Activated CD8-positive, alpha-beta memory T cell treated with anti-CD3 and anti-CD28 coated beads for 4 hours (primary cell): ENCODE results near the gene CHAF1A.

Experiments used
- DNase-seq, 2 donors: peaks; one replicate each; pipeline ENCODE4 v3.0.0-alpha.2; 2020; ENCODE audit warnings: low read depth in 2 of 2

The CHAF1A gene

DNA sequence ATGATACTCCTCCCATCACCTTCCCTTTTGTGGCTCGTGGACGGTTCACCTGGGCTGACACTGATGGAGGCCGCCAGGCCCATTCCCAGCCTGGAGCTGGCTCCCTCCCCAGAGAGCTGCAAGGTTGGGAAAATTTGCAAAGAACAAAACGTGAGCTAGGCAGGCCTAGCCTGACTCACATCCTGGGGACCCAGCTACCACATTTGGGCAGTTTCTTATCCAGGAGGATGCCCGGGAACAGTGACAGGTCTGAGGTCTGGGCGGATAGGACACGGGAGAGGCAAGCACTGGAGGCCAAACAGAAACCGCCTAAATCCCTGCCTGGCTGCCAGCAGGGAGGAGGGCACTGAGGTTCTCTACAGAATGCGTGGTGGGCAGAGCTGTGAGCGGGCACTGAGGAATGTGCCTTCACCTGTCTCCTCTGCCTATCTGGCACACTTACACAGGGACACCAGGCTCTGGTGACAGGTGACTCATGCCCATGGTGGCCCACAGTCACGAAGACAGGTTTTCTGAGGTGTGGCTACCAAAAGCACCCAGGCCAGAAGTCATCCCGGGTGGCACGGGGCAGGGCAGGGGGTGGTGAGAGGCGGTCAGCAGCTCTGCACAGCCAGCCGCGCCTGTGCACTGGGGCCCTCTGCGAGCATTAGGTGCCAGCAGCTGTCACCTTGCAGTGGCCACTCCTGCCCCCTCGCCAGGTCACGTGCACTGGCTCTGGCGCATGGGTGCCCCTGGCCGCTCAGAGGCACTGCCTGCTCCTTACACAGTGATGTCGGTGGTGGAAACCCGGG lies 25.3 kb upstream of the CHAF1A start:
- no peak for DNase-seq

DNA sequence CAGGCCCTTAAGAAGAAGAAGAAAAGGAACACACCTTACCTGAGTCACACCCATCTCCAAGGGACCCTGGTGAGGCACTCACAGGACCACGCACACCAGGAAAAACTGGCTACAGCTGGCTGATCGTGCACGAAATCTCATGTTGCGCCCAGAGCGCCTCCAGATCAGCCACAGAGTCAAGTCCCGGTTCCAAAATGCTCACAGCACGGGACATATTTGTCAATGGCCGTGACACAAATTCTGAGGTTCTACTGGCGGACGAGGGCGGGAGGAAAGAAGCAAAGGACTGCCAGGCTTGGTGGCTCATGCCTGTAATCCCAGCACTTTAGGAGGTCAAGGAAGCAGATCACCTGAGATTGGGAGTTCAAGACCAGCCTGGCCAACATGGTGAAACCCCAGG lies 23.6 kb upstream of the CHAF1A start:
- no peak for DNase-seq

DNA sequence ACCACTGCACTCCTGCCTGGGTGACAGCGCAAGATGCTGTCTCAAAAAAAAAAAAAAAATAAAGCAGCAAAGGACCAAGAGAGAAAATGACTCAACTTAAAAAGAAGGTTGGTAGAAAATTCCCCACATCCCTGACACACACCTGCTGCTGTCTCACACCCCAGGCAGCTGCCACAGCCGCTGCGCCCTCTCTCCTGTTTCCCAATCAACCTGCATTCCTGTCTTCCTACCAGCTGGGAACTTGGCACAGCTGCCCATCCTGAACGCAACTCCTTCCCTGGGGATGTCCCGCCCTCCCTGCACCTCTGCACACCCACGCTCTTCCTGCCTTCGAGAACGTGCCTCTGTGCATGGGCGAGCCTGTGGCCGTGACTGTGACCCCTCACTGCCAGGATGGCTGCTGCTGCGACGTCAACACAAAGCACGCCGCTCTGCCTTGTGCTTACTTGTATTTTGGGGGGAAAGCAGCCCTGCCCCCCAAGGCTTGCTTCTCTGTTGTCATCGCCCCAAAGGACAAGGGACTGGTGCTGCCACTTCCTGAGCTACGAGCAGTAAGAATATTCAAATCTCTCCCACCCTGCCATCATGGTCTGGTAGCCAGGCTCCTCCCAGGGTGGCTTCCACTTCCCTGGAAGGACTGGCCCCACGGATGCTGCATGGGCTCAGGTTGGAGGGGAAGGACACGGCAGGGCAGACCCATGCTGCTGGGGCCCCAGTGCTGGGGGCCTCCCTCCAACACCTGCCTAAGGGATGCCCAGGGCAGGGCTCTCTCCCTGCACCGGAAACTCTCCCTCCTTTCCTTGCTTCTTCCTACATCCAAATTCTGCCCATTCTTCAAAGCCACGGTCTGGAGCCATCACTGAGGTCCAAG lies 22.8 kb upstream of the CHAF1A start:
- DNase-seq = no peak

DNA sequence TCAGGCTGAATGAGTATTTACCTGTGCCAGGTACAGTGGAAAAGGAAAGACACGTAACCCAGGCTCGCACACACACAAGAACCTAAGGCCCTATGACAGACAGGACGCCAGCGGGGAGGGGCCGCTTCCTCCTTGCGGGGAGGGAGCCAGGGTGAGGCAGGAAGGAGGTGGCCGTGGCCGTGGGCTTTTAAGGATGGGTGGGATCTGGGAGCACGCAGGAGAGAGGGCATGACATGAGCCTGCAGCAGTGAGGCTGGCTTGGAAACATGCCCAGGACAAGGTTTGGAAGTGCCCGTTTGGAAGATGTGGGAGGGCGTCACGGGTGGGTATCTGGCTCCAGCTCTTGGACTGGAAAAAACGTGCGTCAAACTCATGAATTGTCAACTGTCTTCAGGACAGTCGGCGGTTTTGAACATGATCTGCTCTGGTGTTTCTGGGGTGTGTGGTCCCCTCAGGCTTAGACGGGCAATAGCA lies 22.1 kb upstream of the CHAF1A start:
- peak in 1 of 2 donors; percentile 30 for DNase-seq

DNA sequence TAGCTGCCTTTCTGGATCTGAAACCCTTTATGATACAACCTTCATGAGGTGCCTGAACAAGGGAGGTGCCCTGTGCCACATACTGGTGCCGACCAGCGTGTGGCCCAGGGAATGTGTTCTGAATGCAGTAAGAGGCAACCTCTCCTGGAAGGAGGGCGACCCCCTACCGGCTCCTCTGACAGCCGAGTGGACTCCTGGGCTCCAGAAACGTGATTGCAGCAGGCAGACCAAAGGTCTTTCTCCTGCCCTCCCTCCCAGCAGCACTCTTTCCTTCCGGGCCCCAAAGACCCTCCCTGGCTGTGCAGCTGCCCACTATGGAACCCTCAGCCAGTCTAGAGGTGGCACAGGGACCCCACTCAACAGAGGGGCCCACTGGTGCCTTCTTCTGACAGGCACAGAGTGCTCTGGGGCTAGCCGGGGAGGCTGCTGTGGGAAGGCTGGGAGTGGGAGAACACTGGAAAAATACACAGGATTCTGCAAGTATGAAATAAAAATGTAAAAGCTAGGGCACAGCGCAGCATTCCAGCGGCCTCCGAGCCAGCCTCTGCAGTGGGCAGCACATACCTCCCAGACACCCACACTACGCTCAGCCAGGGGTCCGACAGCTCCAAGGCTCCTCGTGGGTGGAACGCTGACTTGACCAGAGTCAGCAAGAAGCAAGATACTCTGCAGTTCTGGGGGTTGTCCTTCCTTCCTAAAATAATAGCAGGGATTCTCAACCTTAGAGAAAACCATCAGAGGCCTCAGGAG lies 17.0 kb upstream of the CHAF1A start:
- DNase-seq = no peak

DNA sequence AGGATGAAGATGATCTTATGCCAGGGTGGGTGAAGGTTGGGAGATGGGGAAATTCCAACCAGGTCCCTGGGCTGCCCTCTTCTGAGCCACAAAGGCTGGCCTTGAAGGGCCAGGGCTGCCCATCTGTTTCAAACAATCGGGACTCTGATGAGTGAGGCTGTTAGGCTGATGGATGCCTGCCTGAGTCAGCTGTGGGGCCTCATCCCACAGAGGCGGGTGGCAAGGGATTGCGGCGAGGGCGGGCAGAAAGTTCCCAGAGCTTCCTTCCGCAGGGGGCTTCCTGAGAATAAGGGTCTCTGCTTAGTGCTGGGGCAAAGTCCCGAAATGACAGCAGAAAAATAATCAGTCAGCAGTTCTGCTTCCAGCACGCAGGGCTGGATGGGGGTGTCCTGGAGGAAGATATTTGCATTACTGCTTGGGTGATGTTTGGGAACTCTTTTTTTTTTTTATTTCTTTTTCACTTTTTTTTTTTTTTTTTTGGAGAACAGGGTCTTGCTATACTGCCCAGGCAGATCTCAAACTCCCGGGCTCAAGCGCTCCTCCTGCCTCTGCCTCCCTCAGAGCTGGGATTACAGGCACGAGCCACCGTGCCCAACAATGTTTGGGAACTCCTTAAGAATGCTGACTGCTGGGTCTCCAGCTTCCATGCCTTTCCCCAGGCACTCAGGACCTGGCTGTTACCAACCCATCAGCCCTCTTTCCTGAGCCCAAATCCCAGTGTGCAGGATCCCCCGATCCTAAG lies 16.2 kb upstream of the CHAF1A start:
- no peak for DNase-seq

DNA sequence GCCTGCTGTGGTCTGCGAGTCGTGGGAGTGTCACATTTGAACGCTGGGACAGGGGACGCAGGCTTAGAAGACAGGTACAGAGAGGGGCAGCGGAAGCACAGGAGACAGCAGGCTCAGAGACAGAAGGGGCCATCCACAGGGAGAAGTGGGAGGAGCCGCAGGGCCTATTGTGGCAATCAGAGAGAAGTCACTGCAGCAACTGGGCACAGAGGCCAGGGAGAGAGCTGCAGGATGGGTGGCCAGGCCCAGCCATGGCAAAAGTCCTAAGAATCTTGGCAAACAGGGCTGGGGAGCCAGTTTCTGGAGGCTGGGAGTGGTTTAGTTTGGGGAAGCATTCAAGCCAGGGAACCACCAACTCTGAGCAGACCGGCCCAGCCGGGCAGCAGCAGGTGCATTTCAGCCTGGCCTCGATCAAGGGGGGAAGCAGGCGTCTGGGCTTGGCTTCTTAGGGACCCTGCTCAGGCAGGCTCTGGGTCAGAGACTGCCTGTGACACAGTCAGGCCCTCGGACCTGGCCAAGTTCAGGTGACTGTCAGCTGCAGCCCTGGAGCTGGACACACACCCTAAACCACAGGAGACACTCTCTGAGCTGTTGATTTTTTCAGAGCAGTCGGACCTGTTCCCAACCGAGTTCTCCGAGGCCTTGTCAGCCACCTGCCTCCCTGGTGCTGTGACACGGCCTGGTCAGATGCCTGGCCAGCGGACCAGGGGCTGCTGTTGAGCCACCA lies 13.9 kb upstream of the CHAF1A start:
- DNase-seq = no peak

DNA sequence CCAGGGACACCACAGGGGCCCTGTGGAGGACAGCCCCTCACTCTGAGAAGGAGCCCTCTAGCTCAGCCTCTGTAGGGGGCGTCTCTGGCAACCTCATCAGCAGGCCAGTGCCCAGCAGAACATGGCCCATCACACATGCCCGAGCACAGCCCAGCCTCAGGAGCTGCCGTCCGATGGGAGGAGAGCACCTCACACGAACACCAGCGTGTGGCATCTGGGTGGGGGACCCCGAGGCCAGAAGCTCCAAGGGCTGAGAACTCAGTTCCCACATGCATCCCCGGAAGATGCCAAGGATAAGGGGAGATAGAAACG lies 13.4 kb upstream of the CHAF1A start:
- DNase-seq = no peak

DNA sequence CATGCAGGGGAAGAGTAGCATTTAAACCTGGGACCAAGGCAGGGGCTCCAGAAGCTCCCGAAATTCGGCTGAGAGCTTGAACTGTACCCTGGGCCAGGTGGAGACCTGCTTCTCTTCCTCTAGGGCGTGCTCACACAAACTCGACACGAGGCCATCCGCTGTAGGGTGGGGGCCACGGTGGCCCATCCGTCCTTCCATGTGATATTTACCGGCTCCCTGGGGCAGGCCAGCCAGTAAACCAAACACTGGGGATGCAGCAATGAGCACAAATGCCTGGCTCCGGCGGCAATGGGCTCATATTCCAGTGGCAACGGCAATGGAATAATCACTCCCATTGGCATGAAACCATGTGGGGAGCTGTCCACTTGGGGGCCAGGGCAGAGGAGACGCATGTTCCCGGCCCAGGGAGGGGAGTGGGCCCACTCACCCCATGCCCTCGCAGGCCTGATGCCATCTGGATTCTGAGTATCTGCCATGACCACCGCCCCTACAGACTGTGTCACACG lies 12.9 kb upstream of the CHAF1A start:
- DNase-seq = no peak

DNA sequence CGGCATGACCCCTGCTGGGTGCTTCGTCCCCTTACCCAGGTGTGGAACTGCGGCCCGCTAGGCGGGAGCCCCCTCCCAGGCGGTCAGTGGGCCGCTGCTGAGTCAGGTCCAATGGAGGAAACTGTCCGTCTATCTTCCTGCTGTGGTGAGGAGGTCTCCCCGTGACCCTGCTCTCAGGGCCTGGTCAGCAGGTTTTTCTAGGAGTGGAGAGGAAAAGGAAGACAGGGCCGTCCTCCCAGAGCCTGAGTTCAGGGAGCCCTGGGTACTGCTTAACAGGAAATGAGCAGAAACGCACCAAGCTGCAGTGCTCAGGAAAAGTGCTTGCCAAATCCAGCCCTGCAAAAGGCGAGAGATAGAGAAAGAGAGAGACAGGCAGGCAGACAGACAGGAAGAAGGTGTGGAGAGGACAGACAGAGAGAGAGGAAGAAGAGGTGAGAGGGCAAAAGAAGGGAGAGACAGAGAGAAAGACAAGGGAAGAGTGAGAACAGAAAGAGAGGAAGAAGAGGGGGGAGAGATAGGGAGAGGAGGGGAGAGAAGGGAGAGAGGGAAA lies 12.3 kb upstream of the CHAF1A start:
- DNase-seq = no peak

DNA sequence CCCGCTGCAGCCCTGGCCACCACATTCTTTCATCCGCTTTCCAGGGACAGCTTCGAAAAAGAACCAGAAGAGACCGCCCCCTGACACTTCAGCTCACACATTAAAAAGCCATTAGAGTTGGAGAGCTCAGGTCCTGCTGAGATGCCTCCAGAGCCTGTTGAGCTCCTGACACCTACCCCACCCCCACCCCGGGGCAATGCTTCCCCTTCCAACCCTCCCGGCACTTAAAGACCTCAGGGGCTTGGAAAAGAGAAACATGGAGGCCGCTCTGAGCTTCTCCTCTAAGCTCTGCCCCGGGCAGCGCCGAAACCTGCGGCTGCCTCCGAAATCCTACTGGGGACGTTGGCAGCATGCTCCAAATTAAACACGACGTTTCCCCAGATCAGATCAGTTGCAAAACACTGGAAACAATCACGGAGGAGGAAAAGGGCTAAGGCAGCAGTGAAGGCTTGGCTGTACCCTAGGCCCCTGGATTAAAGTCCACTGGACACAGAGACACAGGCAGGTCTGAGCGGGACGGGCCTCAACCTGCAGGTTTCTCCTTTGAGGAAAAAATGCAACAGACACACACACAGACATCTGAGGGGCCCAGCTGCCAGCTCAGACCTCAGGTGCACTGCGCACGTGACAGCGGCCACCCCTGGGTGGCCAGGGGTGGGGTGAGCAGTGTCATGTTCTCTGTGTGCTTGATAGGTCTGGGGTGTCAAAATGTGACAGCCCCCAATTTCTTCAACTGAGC lies 11.7 kb upstream of the CHAF1A start:
- DNase-seq = no peak

DNA sequence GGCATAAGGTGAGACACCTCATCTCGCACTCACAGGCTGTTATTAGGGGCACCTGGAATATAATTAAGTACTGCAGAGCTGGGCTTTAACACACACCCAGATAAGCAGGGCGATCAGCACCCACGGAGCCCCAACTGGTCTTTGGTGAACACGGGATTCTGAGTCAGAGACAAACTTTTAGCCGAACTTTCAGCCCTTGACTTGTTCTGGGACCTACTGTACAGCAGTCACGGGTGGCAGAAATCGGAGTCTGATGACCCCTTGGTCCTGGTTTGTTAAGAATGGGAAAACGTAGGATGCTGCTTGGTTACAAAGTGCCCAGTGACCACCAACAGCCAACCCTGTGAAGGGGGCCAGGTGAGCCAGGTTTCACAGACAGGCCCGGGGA lies 11.1 kb upstream of the CHAF1A start:
- DNase-seq = no peak

DNA sequence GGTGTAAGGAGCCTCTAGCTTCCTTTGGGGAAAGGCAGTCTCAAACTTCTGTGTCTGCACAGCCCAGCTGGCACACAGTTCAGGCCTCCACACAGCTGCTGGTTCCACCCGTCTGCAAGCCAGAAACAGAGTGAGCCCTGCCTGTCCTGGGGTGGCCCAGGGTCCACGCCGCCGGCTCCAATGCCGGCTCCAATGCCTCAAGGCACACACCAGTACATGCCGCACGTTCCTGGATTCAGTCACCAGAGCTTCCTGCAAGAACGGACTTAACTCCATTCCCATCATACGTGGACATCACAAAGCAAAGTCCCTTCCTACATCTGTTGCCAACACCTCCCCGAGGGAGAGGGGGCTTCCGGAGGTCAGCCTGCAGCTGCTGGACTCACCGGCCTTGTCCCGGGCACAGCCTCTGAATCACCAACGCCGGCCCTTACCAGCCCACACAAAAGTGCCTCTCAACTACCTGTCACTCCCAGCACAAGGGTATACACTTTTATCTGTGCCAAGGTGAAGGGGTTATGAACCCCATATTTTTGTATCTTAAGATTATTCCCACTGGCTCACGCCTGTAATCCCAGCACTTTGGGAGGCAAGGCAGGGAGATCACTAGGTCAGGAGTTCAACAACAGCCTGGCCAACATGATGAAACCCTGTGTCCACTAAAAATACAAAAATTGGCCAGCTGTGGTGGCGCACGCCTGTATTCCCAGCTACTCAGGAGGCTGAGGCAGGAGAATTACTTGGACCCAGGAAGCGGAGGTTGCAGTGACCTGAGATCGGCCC lies 10.5 kb upstream of the CHAF1A start:
- no peak for DNase-seq

DNA sequence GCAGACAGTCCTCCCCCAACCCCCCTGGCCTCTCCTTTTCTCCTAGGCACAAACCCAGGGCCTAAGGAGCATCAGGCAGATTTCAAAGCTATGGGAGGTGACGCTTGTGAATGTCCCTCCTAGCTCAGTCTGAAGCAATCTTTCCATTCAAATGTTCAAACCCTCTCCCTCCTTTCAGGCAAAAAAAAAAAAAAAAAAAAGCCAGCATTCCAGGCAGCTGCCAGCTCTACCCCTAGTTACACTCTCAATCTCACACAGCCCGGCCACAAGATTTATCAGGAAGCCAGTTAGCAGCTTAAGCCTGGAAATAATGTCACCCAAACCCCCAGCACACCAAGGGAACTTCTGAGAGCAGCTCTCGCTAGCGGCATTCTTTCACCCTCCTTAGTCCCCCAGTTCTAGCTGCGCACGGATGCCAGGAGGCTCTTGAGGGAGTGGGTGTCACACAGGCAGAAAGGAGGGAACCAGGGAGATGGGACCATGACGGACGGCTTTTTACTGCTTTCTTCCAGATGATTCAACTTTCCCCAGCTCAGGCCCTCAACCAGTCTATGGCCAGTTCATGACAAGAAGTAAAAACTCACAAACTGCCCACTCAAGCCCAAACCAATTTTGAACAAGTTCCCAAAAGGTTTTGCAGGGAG lies 8.4 kb upstream of the CHAF1A start:
- no peak for DNase-seq

DNA sequence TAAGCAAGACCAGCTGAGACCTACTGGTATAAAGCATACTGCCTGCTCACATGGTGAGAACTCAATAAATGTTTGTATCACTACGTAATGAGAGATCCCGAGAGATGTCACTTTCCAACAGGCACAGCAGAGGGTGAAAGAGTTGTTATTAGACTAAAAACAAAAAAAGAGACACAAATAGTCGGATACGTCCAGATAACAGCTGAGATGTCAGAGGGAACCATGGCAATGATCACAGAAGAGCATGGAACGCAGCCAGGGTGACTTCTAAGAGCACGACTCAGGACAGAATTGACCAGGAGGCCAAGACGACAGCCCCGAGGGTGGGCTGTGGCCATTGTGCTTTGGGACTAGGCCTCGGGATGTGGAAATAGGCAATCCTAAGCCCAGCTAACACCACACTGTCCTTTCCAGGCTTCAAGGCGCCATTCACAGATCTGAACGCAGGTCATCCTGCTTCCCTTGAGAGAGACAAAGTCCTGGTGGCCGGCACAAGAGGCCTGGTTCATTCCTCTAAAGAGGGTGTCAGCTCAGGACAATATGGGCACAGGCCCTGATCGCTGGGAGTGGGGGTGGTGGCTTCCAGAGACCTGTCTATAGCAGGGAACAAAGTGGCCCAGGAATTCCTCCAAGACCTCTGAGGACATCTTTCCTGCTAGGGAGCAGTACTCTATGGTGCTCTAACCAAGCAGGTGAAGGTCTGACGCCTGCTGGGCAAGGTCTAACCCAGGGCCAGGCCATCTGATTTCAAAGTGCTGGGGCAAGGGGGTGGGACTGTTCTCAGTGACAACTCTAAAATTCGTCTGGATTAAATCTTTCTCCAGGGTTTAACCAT lies 5.3 kb upstream of the CHAF1A start:
- no peak for DNase-seq

DNA sequence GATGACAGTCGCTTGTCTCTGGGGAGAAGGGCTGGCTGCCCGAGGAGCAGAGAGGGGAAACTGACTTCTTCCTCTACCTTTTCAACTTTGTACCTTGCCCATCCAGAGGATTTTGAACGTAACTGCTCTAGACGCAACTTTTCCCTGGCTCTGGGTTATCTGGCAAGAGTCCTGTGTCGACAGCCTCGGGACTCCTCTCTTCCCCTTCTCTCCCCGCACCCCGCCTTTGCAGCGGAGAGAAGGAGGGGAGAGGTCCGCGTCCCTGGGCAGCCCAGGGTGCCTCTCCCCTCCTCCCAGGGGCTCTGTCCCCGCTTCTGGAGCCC lies 2.7 kb upstream of the CHAF1A start:
- no peak for DNase-seq

DNA sequence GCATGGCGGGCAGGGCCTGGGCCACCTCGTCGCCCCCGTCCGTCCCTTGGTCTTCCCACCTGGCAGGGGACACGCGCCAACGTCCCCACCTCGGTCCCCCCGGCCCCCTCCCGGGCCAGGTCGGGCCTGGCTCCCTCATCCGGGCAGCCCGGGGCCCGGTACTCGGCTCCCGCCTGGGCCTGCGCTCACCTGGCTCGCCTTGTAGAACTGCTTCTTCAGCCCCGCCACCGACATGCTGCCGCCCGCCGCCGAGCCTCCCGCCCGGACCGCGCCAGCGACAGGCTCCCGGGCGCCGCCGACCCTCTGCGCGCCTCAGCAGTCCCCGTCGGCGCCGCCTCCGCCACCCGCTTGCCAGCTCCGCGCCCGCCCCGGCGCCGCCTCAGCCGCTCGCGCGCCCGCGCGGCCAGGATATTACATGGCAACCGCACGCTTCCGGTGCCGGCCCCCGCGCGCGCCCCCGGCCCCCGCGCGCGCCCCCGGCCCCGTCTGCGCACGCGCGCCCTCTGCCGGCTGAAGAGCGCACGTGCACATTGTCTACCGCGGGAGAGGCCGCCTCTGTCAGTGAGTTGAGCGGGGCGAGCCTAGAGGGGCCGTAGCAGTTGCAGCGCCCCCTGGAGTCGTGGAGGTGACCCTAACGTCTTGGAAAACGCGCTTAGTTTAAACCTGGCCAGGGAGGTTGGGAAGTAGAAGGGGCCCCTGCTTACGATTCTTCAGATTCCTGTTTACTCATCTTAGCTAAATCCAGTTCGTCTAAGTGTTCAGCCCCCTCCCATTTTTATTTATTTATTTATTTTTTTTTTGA lies 2.1 kb upstream of the CHAF1A start, which contains the start of gene SH3GL1:
TSS of gene SH3GL1 (minus strand) at position 413 of the 802 bp plus-strand sequence. CDS start at position 234, 179 bp downstream.
- peak; percentile 84 to 88 for DNase-seq
